Body of pancreas (tissue), 4 donors: Measurements from ENCODE around the gene STAT5B. TPM values are rescaled to one million over a fixed set of nuclear protein-coding genes. Genes with fewer than 3 reads are reported as not detected.
"Not testable (repeated sequence)": the region's sequence is repeated elsewhere in the genome, so short reads cannot be mapped to it uniquely, and the experiment has no call there.

Experiments used
- ATAC-seq: fragments of 150-250 bp; one replicate; pipeline ENCODE4 v1.9.1; 2016
- DNase-seq, 4 donors: peaks; one replicate each; pipeline ENCODE4 v3.0.0-alpha.2; 2019
- H3K27ac ChIP-seq, 4 donors: fragments of 200-600 bp; sonication (generic); 1 replicate in 3 of 4; 2 replicates in 1 of 4; pipeline versions ENCODE4 v1.5.1 to v1.6.1; 2016 to 2019; ENCODE audit warnings: mild to moderate bottlenecking in 1 of 4, mixed read lengths in 1 of 4, moderate library complexity in 1 of 4
- H3K27me3 ChIP-seq, 2 donors: fragments of 200-600 bp; sonication (generic); one replicate each; pipeline ENCODE4 v1.6.0; 2016; ENCODE audit warnings: mild to moderate bottlenecking in 1 of 2
- H3K36me3 ChIP-seq, 2 donors: fragments of 200-600 bp; sonication (generic); replicated peaks in 1 of 2; 2 replicates each; pipeline ENCODE4 v1.5.1; 2016; ENCODE audit warnings: low read depth in 2 of 2; ENCODE audit not compliant: insufficient read depth in 1 of 2
- H3K4me1 ChIP-seq: fragments of 200-600 bp; sonication (generic); one replicate; pipeline ENCODE4 v1.6.0; 2016
- H3K4me3 ChIP-seq, 2 donors: fragments of 200-600 bp; sonication (generic); 1 replicate in 1 of 2; 2 replicates in 1 of 2; pipeline ENCODE4 v1.5.1; 2016 to 2019
- H3K9me3 ChIP-seq, 3 donors: fragments of 200-600 bp; sonication (generic); 1 replicate in 2 of 3; 2 replicates in 1 of 3; pipeline ENCODE4 v1.5.1; 2016
- POLR2A ChIP-seq, 3 donors: fragments of 450-650 bp; IDR thresholded peaks; one replicate each; pipeline ENCODE4 v1.6.1; 2016; ENCODE audit warnings: antibody characterized with exemption in 3 of 3, mild to moderate bottlenecking in 2 of 3
- WGBS, 2 donors: methylation state at CpG; one replicate each; pipeline ENCODE4 v1.1.5; 2017; 5-methylcytosine and 5-hydroxymethylcytosine counted together
- intact Hi-C: fragments of 100-400 bp; cut with DNase I; formaldehyde crosslinking; loops from one replicate; pipeline ENCODE4 v1.15.1; 2023
- total RNA-seq, 2 donors: library from RNA; depleted of rRNA; stranded (reverse); fragments of >200 nt; gene quantifications; one replicate each; pipeline ENCODE4 v1.1.0, GENCODE V29; 2016
- TF ChIP-seq, protein P1 (sequence below), 7 experiments: fragments of 450-650 bp in 4 of 7; fragments of 200-600 bp in 3 of 7; sonication (generic) in 3 of 7; IDR thresholded peaks; one replicate each; pipeline ENCODE4 v1.5.1; 2016 to 2019; ENCODE audit warnings: antibody characterized with exemption in 7 of 7

The STAT5B gene
- total RNA-seq, 2 donors from 2014 or later, result 35.3 TPM

- H3K9me3 ChIP-seq, result no peaks in the 10 kb centered on the region
- no peak for TF ChIP-seq POLR2A (IDR thresholded peaks at IDR 0.05)
- TF ChIP-seq, protein P1, sequence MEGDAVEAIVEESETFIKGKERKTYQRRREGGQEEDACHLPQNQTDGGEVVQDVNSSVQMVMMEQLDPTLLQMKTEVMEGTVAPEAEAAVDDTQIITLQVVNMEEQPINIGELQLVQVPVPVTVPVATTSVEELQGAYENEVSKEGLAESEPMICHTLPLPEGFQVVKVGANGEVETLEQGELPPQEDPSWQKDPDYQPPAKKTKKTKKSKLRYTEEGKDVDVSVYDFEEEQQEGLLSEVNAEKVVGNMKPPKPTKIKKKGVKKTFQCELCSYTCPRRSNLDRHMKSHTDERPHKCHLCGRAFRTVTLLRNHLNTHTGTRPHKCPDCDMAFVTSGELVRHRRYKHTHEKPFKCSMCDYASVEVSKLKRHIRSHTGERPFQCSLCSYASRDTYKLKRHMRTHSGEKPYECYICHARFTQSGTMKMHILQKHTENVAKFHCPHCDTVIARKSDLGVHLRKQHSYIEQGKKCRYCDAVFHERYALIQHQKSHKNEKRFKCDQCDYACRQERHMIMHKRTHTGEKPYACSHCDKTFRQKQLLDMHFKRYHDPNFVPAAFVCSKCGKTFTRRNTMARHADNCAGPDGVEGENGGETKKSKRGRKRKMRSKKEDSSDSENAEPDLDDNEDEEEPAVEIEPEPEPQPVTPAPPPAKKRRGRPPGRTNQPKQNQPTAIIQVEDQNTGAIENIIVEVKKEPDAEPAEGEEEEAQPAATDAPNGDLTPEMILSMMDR (IDR thresholded peaks at IDR 0.05), result no peak
- peaks cover 18% of the 10 kb centered on the region for H3K4me1 ChIP-seq
- no peak overlapping the region for H3K4me3 ChIP-seq
- H3K27me3 ChIP-seq, result no peaks in the 10 kb centered on the region
- H3K36me3 ChIP-seq, result peaks cover 0 to 7% of the 10 kb centered on the region in 2 donors
- DNase-seq, result no peak
- no peak overlapping the region for H3K27ac ChIP-seq
- no peak for ATAC-seq
- intact Hi-C loops, result no loop called here
- WGBS, 2 donors, result 76 to 82% methylated on average over 3 to 6 of the region's 7 CpGs
Measured at GRCh38 chr17:42308446-42308845, 32.3 kb upstream of the STAT5B start.

GRCh38 chr17:42307362-42307927, 31.3 kb upstream of the STAT5B start:
- H3K4me3 ChIP-seq, result no peak overlapping the region
- ATAC-seq (no peak), DNase-seq (no peak)
- peaks cover 0 to 7% of the 10 kb centered on the region in 2 donors for H3K36me3 ChIP-seq
- WGBS, 2 donors, result 91% methylated on average over 19 of the region's 19 CpGs
- no peaks in the 10 kb centered on the region for H3K27me3 ChIP-seq
- TF ChIP-seq POLR2A (IDR thresholded peaks at IDR 0.05), result no peak
- TF ChIP-seq, protein P1 (IDR thresholded peaks at IDR 0.05), result no peak
- peaks cover 14% of the 10 kb centered on the region for H3K4me1 ChIP-seq
- intact Hi-C loops, result no loop called here
- no peaks in the 10 kb centered on the region for H3K9me3 ChIP-seq
- no peak overlapping the region for H3K27ac ChIP-seq

GRCh38 chr17:42306385-42306667, 30.1 kb upstream of the STAT5B start:
- H3K9me3 ChIP-seq, result no peaks in the 10 kb centered on the region
- H3K4me3 ChIP-seq, result no peak overlapping the region
- no peak for TF ChIP-seq POLR2A (IDR thresholded peaks at IDR 0.05)
- TF ChIP-seq, protein P1 (IDR thresholded peaks at IDR 0.05), result no peak
- H3K27ac ChIP-seq, result no peak overlapping the region
- peaks cover 6 to 13% of the 10 kb centered on the region in 2 donors for H3K36me3 ChIP-seq
- no peaks in the 10 kb centered on the region for H3K27me3 ChIP-seq
- intact Hi-C loops, result no loop called here
- ATAC-seq, result no peak
- H3K4me1 ChIP-seq, result peaks cover 2% of the 10 kb centered on the region
- DNase-seq, result no peak
- WGBS, 2 donors, result 94 to 100% methylated on average over 2 to 5 of the region's 5 CpGs

DNA sequence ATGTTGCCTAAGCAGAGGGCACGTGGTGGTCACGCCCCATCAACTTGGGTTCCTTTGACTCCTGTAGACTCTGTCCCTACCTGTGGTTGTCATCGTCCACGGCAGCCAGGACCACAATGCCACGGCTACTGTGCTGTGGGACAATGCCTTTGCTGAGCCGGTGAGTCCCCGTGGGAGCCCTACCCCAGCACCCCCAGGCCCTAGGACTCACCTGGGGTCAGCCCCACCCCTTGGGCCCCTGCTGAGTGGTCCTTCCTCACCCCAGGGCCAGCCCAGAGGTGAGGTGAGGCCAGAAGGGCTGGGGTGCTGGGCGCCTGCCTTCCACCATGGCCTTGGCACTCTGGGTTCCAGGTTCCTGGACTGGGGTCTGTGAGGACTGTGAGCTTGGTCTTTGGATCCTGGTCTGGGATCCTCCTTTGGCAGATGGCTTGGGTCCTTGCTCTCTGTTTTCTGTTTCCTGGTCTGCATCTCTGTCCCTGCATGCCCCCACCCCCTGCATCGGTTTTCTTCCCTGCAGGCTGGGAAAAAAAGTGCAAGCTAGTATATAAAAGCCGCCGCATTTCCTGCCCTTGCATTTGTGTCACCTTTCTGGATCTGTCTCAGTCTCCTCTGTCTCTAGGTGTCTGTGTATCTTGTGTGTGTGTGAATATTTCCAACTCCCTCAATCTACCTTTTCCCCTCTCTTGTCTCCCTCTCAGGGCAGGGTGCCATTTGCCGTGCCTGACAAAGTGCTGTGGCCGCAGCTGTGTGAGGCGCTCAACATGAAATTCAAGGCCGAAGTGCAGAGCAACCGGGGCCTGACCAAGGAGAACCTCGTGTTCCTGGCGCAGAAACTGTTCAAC, 29.6 kb upstream of the STAT5B start:
- no peak for TF ChIP-seq POLR2A (IDR thresholded peaks at IDR 0.05)
- TF ChIP-seq, protein P1 (IDR thresholded peaks at IDR 0.05), result no peak
- peak; percentile 63 for ATAC-seq

DNA sequence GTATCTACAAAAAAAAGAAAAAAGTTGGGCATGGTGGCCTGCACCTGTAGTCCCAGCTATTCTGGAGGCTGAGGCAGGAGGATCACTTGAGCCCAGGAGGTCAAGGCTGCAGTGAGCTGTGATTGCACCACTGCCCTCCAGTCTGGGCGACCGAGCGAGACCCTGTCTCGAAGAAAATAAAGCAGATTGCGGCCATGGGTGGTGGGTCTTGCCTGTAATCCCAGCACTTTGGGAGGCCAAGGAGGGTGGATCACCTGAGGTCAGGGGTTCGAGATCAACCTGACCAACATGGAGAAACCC, 28.8 kb upstream of the STAT5B start:
- ATAC-seq, intact Hi-C loops, DNase-seq, H3K27ac ChIP-seq, H3K27me3 ChIP-seq, H3K4me1 ChIP-seq, H3K4me3 ChIP-seq, H3K9me3 ChIP-seq: not testable (repeated sequence)
- peaks cover 6 to 14% of the 10 kb centered on the region in 2 donors for H3K36me3 ChIP-seq
- 92 to 94% methylated on average over 6 of the region's 6 CpGs for WGBS, 2 donors

More for the DNA sequence above, 29.6 kb upstream of the STAT5B start:
- no peak for DNase-seq
- 85 to 86% methylated on average over 17 of the region's 18 CpGs for WGBS, 2 donors
- no peak overlapping the region for H3K4me3 ChIP-seq
- intact Hi-C loops, result no loop called here
- peaks cover 6 to 17% of the 10 kb centered on the region in 2 donors for H3K36me3 ChIP-seq
- H3K4me1 ChIP-seq, result no peaks in the 10 kb centered on the region
- no peak overlapping the region for H3K27ac ChIP-seq
- no peaks in the 10 kb centered on the region for H3K27me3 ChIP-seq
- no peaks in the 10 kb centered on the region for H3K9me3 ChIP-seq
